ENCODE measurements around the gene THBS3.
"Not testable (repeated sequence)": the region's sequence is repeated elsewhere in the genome, so short reads cannot be mapped to it uniquely, and the experiment has no call there.

GRCh38 chr1:155246796-155247195, 39.1 kb upstream of the THBS3 start:
- not testable (repeated sequence) for TF ChIP-seq POLR2AphosphoS5 (IDR thresholded peaks at IDR 0.05; ENCODE audit: low read depth, low read length); CTCF (IDR thresholded peaks at IDR 0.05); REST (IDR thresholded peaks at IDR 0.05; ENCODE audit: insufficient read depth in 1 of 2, low read depth in 2 of 2, low read length in 1 of 2); SIN3A (IDR thresholded peaks at IDR 0.05; ENCODE audit: borderline replicate concordance, insufficient read depth, low read depth, low read length)
